Transverse colon (tissue), 4 donors: ENCODE measurements around the gene TTPAL.

Experiments used
- CTCF ChIP-seq, 5 experiments: fragments of 200-600 bp in 3 of 5; fragments of 450-650 bp in 2 of 5; sonication (generic) in 3 of 5; IDR thresholded peaks; 1 replicate in 2 of 5; 2 replicates in 3 of 5; pipeline ENCODE4 v1.5.1; 2016 to 2017; ENCODE audit warnings: antibody characterized with exemption in 5 of 5, inconsistent platforms in 3 of 5, mild to moderate bottlenecking in 2 of 5, moderate library complexity in 1 of 5
- POLR2AphosphoS5 ChIP-seq, 3 donors: sonication (generic); formaldehyde crosslinking; IDR thresholded peaks; one replicate each; pipeline ENCODE4 v1.6.1; 2016; ENCODE audit warnings: antibody characterized with exemption in 3 of 3

GRCh38 chr20:44504402-44505307 is 29.0 kb downstream of the TTPAL start:
- TF ChIP-seq CTCF (IDR thresholded peaks at IDR 0.05) (no peak), POLR2AphosphoS5 (IDR thresholded peaks at IDR 0.05) (no peak)
